ENCODE data around the gene ANO7.

DNA sequence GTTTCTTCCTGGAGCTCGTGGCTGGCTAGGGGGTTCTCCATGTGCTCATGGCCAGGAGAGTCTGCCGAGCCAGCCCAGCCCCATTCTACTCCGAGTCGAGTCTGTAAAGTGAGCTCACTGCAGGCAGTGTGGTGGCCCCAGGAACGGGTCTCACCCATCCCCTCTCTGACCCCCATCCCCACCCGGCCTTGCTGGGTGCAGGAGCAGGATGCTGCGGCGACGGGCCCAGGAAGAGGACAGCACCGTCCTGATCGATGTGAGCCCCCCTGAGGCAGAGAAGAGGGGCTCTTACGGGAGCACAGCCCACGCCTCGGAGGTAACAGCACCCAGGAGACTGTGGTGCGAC, 1.4 kb downstream of the ANO7 start:
- TF ChIP-seq, protein P1, sequence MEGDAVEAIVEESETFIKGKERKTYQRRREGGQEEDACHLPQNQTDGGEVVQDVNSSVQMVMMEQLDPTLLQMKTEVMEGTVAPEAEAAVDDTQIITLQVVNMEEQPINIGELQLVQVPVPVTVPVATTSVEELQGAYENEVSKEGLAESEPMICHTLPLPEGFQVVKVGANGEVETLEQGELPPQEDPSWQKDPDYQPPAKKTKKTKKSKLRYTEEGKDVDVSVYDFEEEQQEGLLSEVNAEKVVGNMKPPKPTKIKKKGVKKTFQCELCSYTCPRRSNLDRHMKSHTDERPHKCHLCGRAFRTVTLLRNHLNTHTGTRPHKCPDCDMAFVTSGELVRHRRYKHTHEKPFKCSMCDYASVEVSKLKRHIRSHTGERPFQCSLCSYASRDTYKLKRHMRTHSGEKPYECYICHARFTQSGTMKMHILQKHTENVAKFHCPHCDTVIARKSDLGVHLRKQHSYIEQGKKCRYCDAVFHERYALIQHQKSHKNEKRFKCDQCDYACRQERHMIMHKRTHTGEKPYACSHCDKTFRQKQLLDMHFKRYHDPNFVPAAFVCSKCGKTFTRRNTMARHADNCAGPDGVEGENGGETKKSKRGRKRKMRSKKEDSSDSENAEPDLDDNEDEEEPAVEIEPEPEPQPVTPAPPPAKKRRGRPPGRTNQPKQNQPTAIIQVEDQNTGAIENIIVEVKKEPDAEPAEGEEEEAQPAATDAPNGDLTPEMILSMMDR (IDR thresholded peaks at IDR 0.05): no peak
- no peak for TF ChIP-seq POLR2A (IDR thresholded peaks at IDR 0.05)
